ENCODE results near the gene BRME1. TPM values are rescaled to one million over a fixed set of nuclear protein-coding genes. Genes with fewer than 3 reads are reported as not detected.

Gene BRME1
- total and polyA plus RNA-seq, 2 experiments from 2014 or later, result 2.2 to 3.2 TPM

DNA sequence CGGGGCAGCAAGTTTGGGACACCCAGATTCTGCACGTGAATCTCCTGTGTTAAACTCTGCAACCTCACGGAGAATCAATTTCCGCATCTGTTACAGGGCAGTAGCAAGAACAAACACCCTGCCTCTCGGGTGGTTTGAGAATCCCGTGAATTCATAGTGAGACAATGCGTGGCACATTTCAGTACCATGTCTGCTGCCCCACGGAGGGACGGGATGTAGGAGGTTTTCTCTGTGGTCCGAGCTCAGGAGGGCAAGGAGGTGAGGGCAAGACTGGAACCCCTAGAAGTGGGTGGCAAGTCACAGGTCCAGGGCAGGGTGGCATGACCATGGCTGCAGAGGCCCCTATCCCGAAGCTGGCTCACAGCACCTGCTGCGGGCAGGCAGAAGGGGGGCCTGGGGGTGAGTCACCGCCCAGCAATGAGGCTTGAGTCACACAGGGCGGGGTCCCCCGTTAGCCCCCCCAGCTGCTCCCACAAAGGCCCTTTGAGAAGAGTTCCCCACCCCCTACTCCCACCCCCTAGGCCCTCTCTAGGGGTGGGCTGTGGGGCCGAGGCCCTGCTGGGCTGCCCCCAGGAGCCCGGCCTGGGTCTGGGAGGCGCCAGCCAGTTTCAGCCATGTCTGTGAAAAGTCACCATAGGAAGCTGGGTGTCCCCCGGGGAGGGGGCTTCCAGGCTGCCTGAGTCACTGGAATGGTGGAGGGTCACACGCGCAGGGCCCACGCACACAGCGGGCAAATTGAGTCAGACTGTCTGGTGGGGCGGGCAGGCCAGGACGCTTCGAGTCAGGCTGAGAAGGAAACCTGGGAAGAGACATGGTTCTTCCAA is 54.8 kb downstream of the BRME1 start:
- Histone ChIP-seq H3K79me2 (no peaks in the 10 kb centered on the region), H3K27ac (peak overlapping the region; percentile 99), H3K9me2 (replicated peaks; ENCODE audit: insufficient read depth) (no peaks in the 10 kb centered on the region), H2AFZ (peak overlapping the region; percentile 24), H4K20me1 (ENCODE audit: insufficient read depth, poor library complexity, severe bottlenecking) (no peaks in the 10 kb centered on the region), H3K36me3 (replicated peaks; ENCODE audit: insufficient read depth, low read depth) (no peaks in the 10 kb centered on the region), H3K4me3 (no peak overlapping the region), H3K4me2 (peak overlapping the region; percentile 82), H3K27me3 (no peaks in the 10 kb centered on the region), H3K4me1 (ENCODE audit: insufficient read depth) (peaks cover 54% of the 10 kb centered on the region), H3K9me3 (ENCODE audit: low read depth) (no peaks in the 10 kb centered on the region)
- WGBS (ENCODE audit: low lambda C conversion rate, missing lambda C conversion rate), result 59% methylated on average over 21 of the region's 26 CpGs
- DNase-seq (ENCODE audit: low spot score), result peak; percentile 94
- TF ChIP-seq, protein P1, sequence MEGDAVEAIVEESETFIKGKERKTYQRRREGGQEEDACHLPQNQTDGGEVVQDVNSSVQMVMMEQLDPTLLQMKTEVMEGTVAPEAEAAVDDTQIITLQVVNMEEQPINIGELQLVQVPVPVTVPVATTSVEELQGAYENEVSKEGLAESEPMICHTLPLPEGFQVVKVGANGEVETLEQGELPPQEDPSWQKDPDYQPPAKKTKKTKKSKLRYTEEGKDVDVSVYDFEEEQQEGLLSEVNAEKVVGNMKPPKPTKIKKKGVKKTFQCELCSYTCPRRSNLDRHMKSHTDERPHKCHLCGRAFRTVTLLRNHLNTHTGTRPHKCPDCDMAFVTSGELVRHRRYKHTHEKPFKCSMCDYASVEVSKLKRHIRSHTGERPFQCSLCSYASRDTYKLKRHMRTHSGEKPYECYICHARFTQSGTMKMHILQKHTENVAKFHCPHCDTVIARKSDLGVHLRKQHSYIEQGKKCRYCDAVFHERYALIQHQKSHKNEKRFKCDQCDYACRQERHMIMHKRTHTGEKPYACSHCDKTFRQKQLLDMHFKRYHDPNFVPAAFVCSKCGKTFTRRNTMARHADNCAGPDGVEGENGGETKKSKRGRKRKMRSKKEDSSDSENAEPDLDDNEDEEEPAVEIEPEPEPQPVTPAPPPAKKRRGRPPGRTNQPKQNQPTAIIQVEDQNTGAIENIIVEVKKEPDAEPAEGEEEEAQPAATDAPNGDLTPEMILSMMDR (IDR thresholded peaks at IDR 0.05; ENCODE audit: poor library complexity), result no peak
- no peak for TF ChIP-seq EZH2phosphoT487 (IDR thresholded peaks at IDR 0.05; ENCODE audit: low read depth, severe bottlenecking, unreplicated experiment)
- TF ChIP-seq EZH2 (IDR thresholded peaks at IDR 0.05; ENCODE audit: borderline replicate concordance), result no peak

DNA sequence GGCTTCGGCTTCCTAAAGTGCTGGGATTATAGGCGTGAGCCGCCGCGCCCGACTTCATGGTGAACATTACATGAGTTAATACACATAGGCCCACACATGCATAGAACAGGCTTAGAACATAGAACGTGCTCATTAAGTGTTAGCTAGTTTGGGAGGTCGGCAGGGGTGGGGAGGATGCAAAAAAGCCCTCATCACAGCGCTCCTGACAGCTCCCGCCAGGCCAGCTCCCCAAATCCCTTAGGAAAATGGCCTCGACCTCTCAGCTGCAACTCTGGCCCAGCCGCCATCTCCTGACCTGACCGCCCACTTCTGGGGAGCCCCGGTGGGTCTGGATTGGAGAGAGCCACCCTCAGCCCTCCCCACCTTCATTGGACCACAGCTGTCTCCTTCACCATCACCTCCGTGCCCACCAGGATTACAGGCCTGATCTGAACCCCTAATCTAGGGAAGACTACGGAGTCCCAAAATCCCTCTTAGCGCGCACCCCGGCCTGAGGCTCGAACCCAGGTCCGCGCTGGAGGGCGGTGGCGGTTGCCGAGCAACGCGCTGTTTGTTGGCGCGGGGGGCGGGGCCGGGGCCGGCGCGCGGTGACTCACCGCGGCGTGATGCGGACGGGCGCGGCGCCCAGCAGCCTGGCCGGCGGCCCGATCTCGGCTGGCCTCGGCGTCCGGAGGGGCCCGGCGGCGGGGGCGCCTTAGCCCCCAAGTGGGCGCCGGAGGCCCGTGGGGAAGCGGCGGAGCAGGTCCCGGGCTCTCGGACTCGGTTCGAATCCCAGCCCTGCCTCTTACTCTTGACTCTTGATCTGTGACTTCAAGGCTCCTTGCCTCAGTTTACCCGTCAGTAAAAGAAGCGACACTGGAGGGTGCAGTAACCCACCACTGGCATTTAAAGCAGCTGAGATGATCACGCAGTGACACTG is 55.7 kb downstream of the BRME1 start:
- no peaks in the 10 kb centered on the region for H3K79me2 ChIP-seq
- H3K9me2 ChIP-seq (replicated peaks; ENCODE audit: insufficient read depth), result no peaks in the 10 kb centered on the region
- H3K4me3 ChIP-seq, result no peak overlapping the region
- H3K4me2 ChIP-seq, result peak overlapping the region; percentile 82
- no peak for TF ChIP-seq EZH2phosphoT487 (IDR thresholded peaks at IDR 0.05; ENCODE audit: low read depth, severe bottlenecking, unreplicated experiment)
- TF ChIP-seq, protein P1 (IDR thresholded peaks at IDR 0.05; ENCODE audit: poor library complexity), result no peak
- TF ChIP-seq EZH2 (IDR thresholded peaks at IDR 0.05; ENCODE audit: borderline replicate concordance), result no peak
- no peaks in the 10 kb centered on the region for H3K36me3 ChIP-seq (replicated peaks; ENCODE audit: insufficient read depth, low read depth)
- peak; percentile 96 for DNase-seq (ENCODE audit: low spot score)
- H3K27ac ChIP-seq, result peak overlapping the region; percentile 99
- no peaks in the 10 kb centered on the region for H3K27me3 ChIP-seq
- H3K9me3 ChIP-seq (ENCODE audit: low read depth), result no peaks in the 10 kb centered on the region
- H4K20me1 ChIP-seq (ENCODE audit: insufficient read depth, poor library complexity, severe bottlenecking), result no peaks in the 10 kb centered on the region
- peaks cover 58% of the 10 kb centered on the region for H3K4me1 ChIP-seq (ENCODE audit: insufficient read depth)
- peak overlapping the region; percentile 24 for H2AFZ ChIP-seq
- WGBS (ENCODE audit: low lambda C conversion rate, missing lambda C conversion rate), result 64% methylated on average over 20 of the region's 66 CpGs

DNA sequence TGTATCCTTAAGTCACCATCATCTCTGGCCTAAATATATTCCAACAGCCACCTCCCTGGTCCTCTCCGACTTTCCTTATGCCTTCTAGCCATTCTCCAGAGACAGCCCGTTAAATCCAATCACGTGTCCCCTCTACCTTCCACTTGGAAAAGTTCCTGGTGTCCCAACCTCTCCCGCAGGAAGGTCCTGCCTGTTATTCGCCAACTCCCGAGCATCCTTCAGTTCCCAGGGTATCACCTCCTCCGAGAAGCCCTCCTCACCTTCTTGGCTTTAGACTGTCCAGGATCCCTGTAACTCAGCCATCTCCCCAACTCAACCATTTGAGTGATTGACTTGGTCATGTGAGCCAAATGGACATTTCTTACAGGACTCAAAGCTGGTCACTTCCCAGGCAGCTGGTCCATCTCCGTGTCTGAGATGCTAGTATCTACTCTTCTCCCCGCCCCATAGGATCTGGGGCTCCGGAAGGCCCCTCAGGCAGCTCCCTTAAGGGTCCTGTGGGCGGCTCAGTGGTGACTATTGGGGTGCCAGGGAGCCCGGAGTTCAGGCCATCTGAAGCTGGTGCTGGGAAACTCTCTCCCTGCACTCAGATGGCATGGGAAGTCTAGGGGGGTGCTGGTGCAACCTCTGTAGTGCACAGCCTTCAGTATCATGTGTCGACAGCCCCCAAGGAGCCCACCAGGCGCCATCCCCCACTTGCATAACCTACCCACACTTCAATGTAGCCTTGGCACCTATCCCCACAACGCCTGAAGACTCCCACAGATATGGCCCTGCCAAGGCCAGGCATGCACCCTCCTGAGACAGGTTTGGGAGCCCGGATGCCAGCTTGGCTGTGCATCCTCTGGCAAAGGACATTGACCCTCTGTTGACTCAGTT is 56.9 kb downstream of the BRME1 start:
- 80% methylated on average over 16 of the region's 16 CpGs for WGBS (ENCODE audit: low lambda C conversion rate, missing lambda C conversion rate)

More for the DNA sequence above, 56.9 kb downstream of the BRME1 start:
- no peaks in the 10 kb centered on the region for H3K79me2 ChIP-seq
- TF ChIP-seq, protein P1 (IDR thresholded peaks at IDR 0.05; ENCODE audit: poor library complexity), result no peak
- TF ChIP-seq EZH2 (IDR thresholded peaks at IDR 0.05; ENCODE audit: borderline replicate concordance) (no peak), EZH2phosphoT487 (IDR thresholded peaks at IDR 0.05; ENCODE audit: low read depth, severe bottlenecking, unreplicated experiment) (no peak)
- H3K27me3 ChIP-seq, result no peaks in the 10 kb centered on the region
- H2AFZ ChIP-seq, result no peak overlapping the region
- no peak overlapping the region for H3K4me3 ChIP-seq
- DNase-seq (ENCODE audit: low spot score), result no peak
- H3K9me3 ChIP-seq (ENCODE audit: low read depth), result no peaks in the 10 kb centered on the region
- H3K4me2 ChIP-seq, result no peak overlapping the region
- peak overlapping the region; percentile 99 for H3K27ac ChIP-seq
- no peaks in the 10 kb centered on the region for H4K20me1 ChIP-seq (ENCODE audit: insufficient read depth, poor library complexity, severe bottlenecking)
- H3K4me1 ChIP-seq (ENCODE audit: insufficient read depth), result peaks cover 66% of the 10 kb centered on the region
- H3K9me2 ChIP-seq (replicated peaks; ENCODE audit: insufficient read depth), result no peaks in the 10 kb centered on the region
- no peaks in the 10 kb centered on the region for H3K36me3 ChIP-seq (replicated peaks; ENCODE audit: insufficient read depth, low read depth)
